NCI-H1930 (cell line): ENCODE measurements around the gene ACOT7.

Source experiments
- DNase-seq, 2 experiments: peaks; one replicate each; lab custom pipeline; 2025; lab: John Stamatoyannopoulos, UW

The ACOT7 gene

DNA sequence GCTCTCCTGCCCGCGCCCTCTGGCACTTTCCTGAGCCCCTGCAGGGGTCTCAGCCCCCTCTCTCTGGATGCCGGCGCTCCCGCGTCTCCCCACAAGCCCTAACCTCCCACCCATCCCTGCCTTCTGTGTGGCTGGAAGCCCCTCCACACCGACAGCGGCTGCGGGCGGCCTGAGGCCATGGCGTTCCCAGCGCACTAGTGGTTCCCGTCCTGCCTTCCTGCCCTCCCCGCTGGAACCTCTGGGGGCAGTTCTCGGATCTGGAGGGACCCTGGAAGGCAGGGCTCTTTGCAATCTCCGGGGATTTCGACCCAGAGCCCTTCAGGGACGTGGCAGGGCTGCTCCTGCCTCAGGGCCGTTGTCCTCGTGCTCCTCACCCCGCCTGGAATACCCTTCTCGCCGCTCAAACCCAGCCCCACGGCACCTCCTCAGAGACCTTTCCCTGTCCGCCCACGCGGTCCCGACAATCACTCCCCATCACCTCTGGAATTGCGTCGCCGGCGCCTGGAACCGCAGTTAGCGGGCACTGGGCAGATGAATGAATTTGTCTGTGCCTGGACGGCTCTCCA is 30.5 kb upstream of the ACOT7 start:
- no peak for DNase-seq

DNA sequence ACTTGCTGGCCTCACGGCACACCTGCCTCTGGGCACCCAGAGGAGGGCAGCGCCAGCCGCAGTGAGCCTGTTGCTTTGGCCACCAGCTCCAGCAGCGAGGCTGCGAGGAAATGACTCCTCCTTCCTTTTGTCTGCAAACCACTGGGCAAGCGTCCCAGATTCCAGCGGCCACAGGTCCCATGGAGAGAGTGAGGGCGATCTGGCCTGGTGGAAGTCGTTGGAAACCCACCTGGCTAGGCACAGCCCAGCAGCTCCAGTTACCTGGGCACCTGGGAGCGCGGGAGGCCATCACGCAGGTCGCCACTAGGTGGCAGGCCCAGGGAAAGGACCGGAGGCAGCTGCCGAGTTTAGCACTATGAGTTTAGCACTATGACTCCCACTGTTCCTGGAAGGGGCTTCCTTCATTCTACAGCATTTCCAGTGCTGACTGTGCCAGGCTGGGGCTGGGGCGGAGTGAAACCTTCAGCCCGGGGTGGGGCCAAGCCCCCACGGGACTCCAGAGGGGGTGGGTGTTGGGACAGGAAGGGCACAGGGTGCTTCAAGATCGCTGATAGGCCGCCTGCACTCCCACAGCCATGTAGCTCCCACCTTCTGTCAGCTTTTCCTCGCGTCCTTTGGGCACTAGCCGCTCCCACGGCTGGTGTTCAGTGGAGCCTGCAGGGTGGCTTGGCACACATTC is 29.9 kb upstream of the ACOT7 start:
- peak; percentile 31 to 48 for DNase-seq

DNA sequence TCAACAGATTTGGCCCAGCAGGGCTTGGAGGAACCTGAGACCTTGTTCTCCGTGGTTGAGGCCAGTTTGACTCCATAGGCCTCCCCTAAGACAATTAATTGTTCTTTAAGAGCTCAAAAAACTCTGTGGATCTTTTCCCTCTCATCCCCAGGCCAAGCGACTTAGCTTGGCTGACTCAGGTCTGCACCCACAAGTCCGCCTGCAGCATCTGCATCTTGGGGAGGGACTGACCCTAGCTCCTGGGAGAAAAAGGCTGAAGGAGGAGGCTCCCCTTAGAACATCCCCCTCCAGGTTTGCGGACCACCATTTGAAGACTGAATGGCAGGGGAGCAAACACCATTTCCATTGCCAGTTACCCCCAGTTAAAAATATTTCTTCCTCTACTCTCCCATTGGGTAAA is 27.7 kb upstream of the ACOT7 start:
- DNase-seq: no peak

DNA sequence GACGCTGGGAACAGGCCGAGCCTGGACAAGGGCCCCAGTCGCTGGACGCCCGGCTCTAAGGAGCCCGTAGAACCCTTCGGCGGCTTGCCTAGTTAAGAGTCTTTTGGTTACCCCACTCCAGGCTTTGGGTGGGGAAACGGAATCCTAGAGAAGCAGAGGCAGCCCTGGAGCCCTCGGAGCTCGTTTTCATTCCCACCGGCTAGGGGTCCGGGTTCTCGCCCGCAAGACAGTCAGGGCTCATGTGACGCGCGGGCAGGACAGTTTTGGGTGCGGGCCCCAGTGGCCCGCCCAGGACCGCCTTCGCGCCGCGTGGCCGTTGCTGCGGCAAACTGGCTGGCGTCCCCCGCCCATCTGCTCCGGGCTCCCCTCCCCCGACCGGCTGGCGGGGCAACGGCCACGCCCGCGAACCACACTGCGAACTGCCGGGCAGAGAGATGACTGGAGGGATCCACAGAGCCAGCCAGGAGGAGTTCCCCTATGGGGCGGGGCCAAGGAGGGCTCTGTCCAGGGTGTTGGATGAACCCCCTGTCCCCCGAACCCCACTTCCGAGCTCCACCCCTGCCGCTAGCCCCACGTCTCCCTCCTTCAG is 27.0 kb upstream of the ACOT7 start:
- no peak for DNase-seq

DNA sequence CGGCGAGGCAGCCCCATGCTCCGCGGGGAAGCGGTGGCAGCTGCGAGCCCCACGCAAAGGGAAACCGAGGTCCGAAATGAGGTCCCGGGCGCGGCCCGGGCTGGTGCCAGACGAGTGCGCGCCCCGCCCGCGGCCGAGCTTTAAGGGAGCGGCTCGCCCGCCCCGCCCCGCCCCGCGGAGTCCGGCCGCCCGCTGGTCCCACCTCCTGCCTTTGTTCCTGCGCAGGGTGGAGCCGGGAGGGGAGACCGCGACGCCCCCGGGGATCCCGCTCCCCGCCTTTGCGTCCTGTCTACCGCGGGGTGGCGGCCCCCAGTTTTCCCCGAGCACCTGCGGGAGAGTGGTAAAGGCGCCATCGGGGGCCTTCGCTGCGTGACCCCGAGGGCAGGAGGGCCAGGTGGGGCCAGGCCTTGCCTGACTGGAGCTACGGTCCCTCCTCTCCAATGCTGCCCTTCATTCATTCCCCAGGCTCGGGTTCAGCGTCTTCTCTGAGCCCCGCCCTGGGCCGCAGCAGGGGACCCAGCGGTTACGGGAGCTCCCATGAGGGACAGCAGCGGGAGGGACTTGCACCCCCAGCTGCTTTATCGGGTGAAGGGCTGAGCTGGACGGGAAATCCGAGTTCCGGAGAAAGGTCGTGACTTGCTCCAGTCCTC is 26.4 kb upstream of the ACOT7 start, which contains the start of gene HES2:
Gene HES2 (minus strand): TSS at position 116 of the 650 bp plus-strand sequence. CDS start 99 bp downstream, at position 17.
- DNase-seq: no peak

DNA sequence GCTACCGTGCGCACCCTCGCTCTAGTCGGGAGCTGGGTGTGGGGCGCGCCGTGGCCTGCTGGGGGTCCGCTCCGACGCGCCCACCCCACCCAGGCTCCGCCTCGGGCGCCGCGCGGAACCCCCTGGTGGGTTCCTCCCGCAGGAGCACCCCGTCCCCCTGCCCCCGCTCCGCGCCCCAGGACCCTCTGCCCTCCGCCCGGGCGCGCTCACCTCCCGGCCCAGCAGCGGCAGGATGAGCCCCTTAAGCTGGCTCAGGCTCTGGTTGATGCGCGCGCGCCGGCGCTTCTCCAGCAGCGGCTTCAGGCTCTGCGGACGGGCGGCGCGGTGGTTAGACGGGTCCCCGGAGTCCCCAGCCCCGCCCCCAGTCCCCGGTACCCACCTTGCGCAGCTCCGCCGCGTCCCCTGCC is 25.8 kb upstream of the ACOT7 start:
- DNase-seq: no peak

DNA sequence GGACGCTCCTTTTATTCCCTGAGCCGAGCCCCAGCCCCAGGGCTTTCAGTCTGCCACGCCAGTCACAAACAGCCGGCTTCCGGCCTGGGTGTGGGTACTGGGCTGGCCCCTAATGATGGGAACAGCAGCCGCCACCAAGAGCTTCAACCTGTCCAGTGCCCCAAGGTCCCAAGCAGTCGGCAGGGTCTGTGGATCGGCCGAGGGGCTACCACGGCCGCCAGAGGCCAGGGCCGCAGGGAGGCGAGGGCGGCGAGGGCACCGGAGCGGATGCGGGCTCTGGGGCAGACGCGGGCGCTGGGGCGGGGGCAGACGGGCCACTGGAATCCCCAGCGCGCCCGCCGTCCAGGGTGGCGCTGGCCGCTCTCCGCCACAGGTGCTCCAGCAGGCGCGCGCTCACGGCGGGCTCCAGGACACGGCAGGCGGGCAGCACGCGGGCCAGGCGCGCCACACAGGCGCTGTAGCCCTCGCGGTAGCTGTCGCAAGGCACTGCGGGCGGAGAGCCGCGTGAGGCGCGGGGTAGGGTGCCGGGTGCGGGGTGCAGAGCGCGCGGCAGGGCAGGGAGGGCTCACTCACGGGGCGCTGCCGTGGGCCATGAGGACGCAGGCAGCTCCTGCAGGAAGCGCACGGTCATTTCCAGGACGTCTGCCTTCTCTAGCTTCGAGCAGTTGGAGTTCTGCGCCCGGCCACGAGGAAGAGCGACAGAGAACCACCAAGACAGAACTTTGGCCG is 25.3 kb upstream of the ACOT7 start:
- no peak for DNase-seq

DNA sequence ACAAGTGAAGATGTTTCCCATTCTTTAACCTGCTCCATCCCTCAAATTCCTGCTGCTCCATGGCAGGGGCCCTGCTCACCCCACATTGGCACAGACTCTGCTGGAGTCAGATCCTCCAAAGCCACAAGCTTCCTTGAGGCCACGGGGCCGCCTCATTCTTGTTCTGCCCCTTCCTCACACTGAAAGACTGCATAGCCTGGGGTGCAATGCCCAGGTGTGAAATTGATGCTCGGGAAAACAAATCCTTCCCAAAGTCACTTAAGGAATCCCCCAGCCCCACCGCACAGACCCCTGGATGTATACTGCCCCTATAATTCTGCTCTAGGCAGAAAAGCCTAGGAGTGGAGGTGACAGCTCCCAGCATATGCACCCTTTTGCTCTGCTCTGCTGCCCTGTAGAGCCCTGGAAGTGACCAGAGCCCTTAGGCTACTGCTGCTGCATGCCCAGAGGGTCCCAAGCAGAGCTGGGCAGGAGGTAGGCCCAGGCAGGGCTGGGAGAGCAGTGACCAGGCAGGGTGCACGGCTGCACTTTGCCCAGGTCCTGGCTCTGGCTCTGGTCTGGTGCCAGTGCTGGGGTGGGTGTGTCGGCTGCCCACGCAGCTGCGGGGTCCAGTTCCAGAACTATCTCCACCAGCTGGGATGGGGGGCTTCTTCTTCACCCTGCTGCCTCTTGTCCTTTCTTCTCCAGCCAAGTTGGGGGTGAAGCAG is 24.5 kb upstream of the ACOT7 start:
- DNase-seq: no peak

DNA sequence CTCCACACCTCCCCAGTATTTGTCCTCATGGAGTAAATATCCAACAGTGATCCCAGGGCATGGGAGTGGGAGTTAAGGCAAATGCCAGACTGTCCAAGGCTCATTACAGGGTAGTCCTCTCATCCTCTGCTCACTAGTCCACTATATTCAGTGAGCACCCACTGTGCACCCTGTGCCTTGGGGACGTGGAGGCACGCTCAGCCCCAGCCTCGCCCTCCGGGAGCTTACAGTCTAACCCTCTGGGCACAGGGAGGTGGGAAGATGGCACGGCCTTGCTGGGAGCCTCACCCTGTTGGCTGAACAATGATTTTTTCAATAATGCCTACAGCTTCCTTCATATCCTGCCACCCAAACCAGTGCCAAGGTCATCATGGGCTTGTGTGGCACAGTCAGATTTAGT is 23.3 kb upstream of the ACOT7 start:
- no peak for DNase-seq

DNA sequence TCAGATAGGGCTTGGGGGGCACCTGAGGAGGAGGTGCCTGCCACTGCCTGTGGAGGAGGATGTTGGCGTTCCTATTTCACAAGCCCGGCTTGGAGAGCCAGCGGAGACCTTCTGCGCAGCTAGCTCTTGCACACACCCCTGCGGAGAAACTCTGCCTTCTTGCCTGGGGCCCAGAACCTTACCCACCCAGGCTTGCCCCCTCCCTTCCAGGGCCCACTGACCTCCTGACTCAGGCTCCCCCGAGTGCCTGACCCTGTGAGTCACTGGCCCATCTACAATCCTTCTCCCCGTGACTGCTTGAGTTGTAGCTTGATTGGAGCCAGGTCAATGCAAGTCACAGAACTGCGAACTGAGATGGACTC is 22.7 kb upstream of the ACOT7 start:
- no peak for DNase-seq

DNA sequence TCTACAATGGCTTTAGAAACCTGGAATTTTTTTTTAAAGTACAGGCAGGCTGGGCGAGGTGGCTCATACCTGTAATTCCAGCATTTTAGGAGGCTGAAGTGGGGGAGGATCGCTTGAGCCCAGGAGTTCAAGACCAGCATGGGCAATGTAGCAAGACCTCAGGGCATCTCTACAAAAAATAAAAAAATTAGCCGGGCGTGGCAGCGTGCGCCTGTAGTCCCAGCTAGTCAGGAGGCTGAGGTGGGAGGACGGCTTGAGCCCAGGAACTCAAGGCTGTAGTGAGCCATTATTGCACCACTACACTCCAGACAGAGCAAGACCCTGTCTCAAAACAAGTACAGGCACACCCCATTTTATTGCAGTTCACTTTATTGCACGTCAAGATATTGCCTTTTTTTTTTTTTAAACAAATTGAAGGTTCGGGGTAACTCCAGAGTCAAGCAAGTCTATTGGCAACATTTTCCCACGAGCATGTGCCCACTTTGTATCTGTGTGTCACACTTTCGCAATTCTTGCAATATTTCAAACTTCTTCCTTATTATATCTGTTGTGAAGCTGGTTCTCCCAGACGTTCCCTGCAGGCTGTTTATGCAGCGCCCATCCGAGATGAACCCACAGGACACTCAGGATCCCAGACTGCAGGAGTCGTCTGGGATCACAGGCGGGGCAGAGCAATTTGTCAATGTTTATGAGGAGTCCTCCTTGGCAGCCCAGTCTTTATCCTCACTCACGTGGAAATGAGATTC is 21.5 kb upstream of the ACOT7 start:
- no peak for DNase-seq

DNA sequence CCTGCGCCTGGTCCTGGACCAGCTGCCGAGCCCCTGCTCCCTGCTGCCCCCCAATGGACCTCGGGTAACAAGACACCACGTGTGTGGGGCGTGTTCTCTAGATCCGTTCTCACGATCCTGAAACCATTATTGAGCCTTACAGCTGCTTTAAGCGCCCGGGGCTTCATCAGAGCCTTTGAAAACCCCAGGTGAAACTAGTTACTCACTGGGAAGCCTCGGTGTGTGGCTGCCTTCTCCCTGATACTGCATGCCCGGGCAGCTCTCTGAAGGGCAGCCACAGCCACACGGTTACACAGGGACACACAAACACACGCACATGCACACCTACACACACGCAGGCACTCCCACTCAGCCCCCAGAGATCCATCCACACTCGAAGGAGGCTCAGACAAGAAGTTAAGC is 20.9 kb upstream of the ACOT7 start:
- no peak for DNase-seq

DNA sequence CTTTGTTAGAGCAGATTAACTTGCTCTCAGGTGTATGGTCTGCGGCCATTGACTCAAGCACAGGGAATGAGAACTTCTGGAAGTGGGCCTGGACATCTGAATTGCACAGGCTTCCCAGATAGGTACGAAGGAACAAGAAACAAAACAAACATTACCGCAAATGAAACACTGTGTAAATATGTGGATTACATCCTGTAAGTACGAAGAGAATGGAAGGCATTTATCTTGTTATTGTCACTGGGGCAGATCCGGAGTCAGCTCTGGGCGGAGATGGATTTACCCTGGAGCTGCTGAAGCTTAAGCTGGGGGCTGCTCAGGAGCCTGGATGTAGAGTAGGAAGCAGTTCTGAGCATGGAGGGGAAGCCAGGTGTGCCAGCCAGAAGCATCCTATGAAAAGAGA is 19.3 kb upstream of the ACOT7 start:
- DNase-seq: no peak

DNA sequence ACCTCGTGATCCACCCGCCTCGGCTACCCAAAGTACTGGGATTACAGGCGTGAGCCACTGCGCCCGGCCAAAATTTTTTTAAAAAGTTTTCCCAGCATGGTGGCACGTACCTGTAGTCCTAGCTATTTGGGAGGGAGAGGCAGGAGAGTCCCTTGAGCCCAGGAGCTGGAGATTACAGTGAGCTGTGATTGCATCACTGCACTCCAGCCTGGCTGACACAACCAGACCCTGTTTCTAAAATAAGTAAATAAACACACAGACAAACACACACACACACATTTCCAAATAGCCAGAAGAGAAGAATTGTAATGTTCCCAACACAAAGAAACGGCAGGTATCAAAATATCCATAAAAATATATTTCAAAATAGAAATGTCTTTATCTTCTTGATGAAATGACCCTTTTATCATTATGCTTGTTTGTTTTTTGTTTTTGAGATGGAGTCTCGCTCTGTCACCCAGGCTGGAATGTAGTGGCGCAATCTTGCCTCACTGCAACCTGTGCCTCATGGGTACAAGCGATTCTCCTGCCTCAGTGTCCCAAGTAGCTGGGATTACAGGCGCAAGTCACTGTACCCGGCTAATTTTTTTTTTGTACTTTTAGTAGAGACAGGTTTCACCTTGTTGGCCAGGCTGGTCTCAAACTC is 16.8 kb upstream of the ACOT7 start:
- no peak for DNase-seq

DNA sequence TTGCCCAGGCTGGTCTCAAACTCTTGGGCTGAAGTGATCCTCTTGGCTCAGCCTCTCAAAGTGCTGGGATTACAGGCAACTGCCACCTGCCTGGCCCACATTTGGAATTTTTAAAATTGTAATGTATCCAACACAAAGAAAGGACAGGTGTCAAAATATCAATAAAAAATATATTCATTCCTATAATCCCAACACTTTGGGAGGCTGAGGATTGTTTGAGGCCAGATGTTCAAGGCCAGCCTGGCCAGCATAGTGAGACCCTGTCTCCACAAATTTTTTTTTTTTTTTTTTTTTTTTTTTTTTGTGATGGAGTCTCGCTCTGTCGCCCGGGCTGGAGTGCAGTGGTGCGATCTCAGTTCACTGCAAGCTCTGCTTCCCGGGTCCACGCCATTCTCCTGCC is 16.2 kb upstream of the ACOT7 start:
- DNase-seq: no peak

DNA sequence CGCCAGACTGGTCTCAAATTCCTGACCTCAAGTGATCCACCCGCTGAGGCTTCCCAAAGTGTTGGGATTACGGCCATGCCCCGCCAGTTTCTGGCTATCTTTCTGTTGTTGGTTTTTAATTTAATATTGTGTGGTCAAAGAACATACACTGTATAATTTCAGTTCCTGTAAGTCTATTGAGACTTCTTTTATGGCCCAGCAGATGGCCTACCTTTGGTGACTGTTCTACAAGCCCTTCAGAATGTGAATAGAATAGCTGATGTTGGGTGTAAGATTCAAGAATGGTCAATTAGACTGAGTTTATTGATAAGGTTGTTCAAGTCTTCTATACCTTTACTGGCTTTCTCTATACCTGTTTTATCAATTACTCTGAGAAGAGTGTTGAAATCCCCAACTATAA is 15.5 kb upstream of the ACOT7 start:
- no peak for DNase-seq

DNA sequence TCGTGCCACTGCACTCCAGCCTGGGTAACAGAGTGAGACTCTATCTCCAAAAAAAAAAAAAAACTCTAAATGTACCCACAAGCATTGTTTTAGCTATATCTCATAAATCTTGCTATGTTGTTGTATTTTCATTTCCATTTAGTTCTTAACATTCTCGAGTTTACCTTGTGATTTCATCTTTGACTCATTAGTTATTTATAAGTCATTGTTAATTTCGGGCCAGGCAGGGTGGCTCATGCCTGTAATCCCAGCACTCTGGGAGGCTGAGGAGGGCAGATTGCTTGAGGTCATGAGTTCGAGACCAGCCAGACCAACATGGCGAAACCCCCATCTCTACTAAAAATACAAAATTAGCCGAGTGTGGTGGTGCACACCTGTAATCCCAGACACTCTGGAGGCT is 14.5 kb upstream of the ACOT7 start:
- no peak for DNase-seq

DNA sequence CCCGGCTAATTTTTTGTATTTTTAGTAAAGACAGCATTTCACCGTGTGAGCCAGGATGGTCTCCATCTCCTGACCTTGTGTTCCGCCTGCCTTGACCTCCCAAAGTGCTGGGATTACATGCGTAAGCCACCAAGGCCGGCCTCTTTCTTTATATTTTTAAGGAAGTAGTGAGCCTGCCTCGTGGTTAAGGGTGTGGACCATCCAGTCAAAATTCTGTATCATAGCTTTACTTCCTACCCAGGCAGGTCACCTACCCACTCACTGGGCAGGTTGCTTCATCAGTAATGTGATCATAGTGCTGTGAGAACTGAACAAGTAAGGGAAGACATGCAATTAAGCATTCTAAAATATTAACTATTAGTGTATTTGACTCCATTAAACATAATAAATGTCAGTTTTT is 8.1 kb upstream of the ACOT7 start:
- no peak for DNase-seq

DNA sequence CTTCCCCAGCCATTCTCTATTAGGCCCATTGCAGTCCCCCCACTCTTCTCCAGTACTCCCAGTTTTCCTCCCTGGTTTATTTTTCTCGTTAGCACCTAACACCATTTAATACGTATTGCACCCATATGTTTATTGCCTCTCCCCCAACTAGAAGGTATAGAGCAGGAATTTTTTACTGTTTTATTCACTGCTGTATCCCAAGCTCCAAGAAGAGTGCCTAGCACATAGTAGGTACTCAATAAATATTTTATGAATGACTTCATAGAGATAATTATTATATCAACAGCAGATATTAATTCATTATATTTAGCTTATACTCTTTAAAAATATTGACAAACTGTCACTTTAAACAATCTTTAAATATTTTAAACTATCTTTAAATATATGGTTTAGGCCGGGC is 5.7 kb upstream of the ACOT7 start:
- DNase-seq: no peak

DNA sequence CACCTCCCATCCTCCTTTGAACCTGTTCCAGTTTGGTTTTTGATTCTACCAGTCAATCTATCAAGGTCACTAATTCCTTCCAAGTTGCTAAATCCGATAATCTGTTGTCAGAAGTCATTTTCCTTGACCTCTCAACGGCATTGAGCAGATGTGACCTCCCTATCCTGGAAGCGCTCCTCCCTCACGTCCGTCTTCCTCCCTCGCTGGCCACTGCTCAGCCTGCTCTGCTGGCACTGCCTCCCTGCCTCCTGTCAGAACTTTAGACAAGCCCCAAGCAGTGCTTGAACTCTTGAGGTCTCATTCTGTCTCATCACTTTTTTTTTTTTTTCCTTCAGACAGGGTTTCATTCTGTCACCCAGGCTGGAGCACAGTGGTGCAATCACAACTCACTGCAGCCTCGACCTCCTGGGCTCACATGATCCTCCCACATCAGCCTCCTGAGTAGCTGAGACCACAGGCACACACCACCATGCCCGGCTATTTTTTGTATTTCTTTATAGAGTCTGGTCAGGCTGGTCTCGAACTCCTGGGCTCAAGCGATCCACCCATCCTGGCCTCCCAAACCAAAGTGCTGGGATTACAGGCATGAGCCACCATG is 4.4 kb upstream of the ACOT7 start:
- DNase-seq: no peak
